ENCODE data around the gene BPIFB4. TPM values are rescaled to one million over a fixed set of nuclear protein-coding genes. Genes with fewer than 3 reads are reported as not detected.

BPIFB4 gene
- polyA plus RNA-seq, 1 of the 3 experiments (the other 2 are of a cell fraction): not detected

- TF ChIP-seq, protein P1, sequence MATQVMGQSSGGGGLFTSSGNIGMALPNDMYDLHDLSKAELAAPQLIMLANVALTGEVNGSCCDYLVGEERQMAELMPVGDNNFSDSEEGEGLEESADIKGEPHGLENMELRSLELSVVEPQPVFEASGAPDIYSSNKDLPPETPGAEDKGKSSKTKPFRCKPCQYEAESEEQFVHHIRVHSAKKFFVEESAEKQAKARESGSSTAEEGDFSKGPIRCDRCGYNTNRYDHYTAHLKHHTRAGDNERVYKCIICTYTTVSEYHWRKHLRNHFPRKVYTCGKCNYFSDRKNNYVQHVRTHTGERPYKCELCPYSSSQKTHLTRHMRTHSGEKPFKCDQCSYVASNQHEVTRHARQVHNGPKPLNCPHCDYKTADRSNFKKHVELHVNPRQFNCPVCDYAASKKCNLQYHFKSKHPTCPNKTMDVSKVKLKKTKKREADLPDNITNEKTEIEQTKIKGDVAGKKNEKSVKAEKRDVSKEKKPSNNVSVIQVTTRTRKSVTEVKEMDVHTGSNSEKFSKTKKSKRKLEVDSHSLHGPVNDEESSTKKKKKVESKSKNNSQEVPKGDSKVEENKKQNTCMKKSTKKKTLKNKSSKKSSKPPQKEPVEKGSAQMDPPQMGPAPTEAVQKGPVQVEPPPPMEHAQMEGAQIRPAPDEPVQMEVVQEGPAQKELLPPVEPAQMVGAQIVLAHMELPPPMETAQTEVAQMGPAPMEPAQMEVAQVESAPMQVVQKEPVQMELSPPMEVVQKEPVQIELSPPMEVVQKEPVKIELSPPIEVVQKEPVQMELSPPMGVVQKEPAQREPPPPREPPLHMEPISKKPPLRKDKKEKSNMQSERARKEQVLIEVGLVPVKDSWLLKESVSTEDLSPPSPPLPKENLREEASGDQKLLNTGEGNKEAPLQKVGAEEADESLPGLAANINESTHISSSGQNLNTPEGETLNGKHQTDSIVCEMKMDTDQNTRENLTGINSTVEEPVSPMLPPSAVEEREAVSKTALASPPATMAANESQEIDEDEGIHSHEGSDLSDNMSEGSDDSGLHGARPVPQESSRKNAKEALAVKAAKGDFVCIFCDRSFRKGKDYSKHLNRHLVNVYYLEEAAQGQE (IDR thresholded peaks at IDR 0.05; ENCODE audit: low read depth, low read length): no peak
- no peak for TF ChIP-seq RFX5 (IDR thresholded peaks at IDR 0.05; ENCODE audit: low read length)
- TF ChIP-seq, protein P2, sequence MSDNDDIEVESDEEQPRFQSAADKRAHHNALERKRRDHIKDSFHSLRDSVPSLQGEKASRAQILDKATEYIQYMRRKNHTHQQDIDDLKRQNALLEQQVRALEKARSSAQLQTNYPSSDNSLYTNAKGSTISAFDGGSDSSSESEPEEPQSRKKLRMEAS (IDR thresholded peaks at IDR 0.05; ENCODE audit: low read depth): no peak
Observed at GRCh38 chr20:33133373-33133941, 54.0 kb downstream of the BPIFB4 start (continued).

DNA sequence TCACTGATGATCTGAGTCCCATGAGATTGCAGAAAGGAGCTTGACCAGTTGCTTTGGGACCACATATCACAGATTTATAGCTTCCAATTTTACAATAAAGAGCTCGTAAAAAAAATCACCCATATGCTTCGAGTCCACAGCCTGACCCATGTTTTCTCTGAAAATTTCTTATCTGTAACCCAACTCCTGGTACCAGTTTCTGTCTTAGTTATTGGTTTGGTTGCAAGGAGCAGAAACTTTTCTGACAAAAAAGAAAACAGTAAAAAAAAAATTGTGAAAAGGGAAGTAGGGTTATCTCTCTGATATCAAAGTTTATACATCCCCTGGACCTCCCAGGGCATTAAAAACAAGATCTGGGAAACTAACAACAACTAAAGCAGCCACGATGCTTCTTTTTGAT lies 57.8 kb downstream of the BPIFB4 start:
- WGBS (ENCODE audit: low lambda C conversion rate): 3% methylated on average over 3 of the region's 3 CpGs
- DNase-seq: no peak
- Histone ChIP-seq H3K4me3 (ENCODE audit: low read depth in 2 of 2, low read length in 1 of 2) (no peak overlapping the region), H3K27ac (ENCODE audit: low read depth in 2 of 2, low read length in 1 of 2) (no peak overlapping the region), H3K4me2 (no peak overlapping the region), H3K9ac (no peak overlapping the region), H3K9me3 (no peaks in the 10 kb centered on the region), H3K9me2 (no peaks in the 10 kb centered on the region), H3K36me3 (replicated peaks in 1 of 2; ENCODE audit: control insufficient read depth in 1 of 2, insufficient read depth in 2 of 2, low read length in 1 of 2) (no peaks in the 10 kb centered on the region), H3K79me2 (ENCODE audit: insufficient read depth) (no peaks in the 10 kb centered on the region), H3K27me3 (ENCODE audit: insufficient read depth) (peaks cover 3% of the 10 kb centered on the region; the same call in 1 of the 2 replicates), H3K4me1 (ENCODE audit: control insufficient read depth in 1 of 2, insufficient read depth in 2 of 2, low read depth in 1 of 2, low read length in 1 of 2) (no peaks in the 10 kb centered on the region), H3F3A (replicated peaks; ENCODE audit: insufficient read depth) (no peaks in the 10 kb centered on the region), H4K20me1 (ENCODE audit: insufficient read depth) (no peaks in the 10 kb centered on the region), H2AFZ (ENCODE audit: low read depth) (no peak overlapping the region)
- CTCF ChIA-PET: no interaction called here
- no peak for TF ChIP-seq JUND (IDR thresholded peaks at IDR 0.05)
- no peak for TF ChIP-seq GABPA (IDR thresholded peaks at IDR 0.05; ENCODE audit: low read depth)
- TF ChIP-seq MXI1 (IDR thresholded peaks at IDR 0.05; ENCODE audit: low read depth, low read length): no peak
- TF ChIP-seq, protein P3, sequence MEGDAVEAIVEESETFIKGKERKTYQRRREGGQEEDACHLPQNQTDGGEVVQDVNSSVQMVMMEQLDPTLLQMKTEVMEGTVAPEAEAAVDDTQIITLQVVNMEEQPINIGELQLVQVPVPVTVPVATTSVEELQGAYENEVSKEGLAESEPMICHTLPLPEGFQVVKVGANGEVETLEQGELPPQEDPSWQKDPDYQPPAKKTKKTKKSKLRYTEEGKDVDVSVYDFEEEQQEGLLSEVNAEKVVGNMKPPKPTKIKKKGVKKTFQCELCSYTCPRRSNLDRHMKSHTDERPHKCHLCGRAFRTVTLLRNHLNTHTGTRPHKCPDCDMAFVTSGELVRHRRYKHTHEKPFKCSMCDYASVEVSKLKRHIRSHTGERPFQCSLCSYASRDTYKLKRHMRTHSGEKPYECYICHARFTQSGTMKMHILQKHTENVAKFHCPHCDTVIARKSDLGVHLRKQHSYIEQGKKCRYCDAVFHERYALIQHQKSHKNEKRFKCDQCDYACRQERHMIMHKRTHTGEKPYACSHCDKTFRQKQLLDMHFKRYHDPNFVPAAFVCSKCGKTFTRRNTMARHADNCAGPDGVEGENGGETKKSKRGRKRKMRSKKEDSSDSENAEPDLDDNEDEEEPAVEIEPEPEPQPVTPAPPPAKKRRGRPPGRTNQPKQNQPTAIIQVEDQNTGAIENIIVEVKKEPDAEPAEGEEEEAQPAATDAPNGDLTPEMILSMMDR (IDR thresholded peaks at IDR 0.05): no peak
- no peak for TF ChIP-seq USF1 (IDR thresholded peaks at IDR 0.05; ENCODE audit: borderline replicate concordance, low read depth)
- TF ChIP-seq CHD2 (IDR thresholded peaks at IDR 0.05; ENCODE audit: low read length, partially characterized antibody): no peak
- TF ChIP-seq, protein P2 (IDR thresholded peaks at IDR 0.05; ENCODE audit: low read depth): no peak
- no peak for TF ChIP-seq TEAD4 (IDR thresholded peaks at IDR 0.05; ENCODE audit: borderline replicate concordance, insufficient read depth)
- no peak for TF ChIP-seq SIN3A (IDR thresholded peaks at IDR 0.05; ENCODE audit: borderline replicate concordance, low read depth, low read length)
- POLR2A ChIA-PET: no interaction called here
